ENCODE data around the gene VAX1. TPM values are rescaled to one million over a fixed set of nuclear protein-coding genes. Genes with fewer than 3 reads are reported as not detected.
A peak's percentile ranks its signal among the peaks of the same experiment; 100 is the strongest.

Gene VAX1
- total RNA-seq, 2 experiments from 2014 or later, result not detected

- CTCF ChIA-PET, result interaction anchor here (0.8 to 3.3 kb wide), 22 partner anchors 7 to 486 kb away, joined by 3 to 20 read pairs (median 4); no protein-coding TSS in a partner anchor
These were observed 30.0 kb upstream of the VAX1 start for GRCh38 chr10:117167789-117168674.

GRCh38 chr10:117167346-117167788, 29.3 kb upstream of the VAX1 start:
- Mint-ChIP-seq H3K9me3 (ENCODE audit: low read depth) (no peaks in the 10 kb centered on the region), H3K4me3 (no peak overlapping the region), H3K4me1 (peaks cover 12% of the 10 kb centered on the region), H3K36me3 (no peaks in the 10 kb centered on the region), H3K27ac (no peak overlapping the region), H3K27me3 (peaks cover 92% of the 10 kb centered on the region)
- CTCF ChIA-PET, result interaction anchor here (0.8 to 3.3 kb wide), 19 partner anchors 8 to 486 kb away, joined by 3 to 20 read pairs (median 4); no protein-coding TSS in a partner anchor
- ATAC-seq (no peak), DNase-seq (no peak)

More at GRCh38 chr10:117167789-117168674, 30.0 kb upstream of the VAX1 start:
- H3K27me3 Mint-ChIP-seq, result peaks cover 92% of the 10 kb centered on the region
- ATAC-seq, result peak; percentile 90
- no peaks in the 10 kb centered on the region for H3K9me3 Mint-ChIP-seq (ENCODE audit: low read depth)
- DNase-seq, result peak; percentile 63
- no peak overlapping the region for H3K4me3 Mint-ChIP-seq
- no peak overlapping the region for H3K27ac Mint-ChIP-seq
- H3K4me1 Mint-ChIP-seq, result peaks cover 10% of the 10 kb centered on the region
- H3K36me3 Mint-ChIP-seq, result no peaks in the 10 kb centered on the region

- Mint-ChIP-seq H3K36me3 (peaks cover 2% of the 10 kb centered on the region), H3K4me3 (no peak overlapping the region), H3K27me3 (peaks cover 92% of the 10 kb centered on the region), H3K4me1 (peaks cover 14% of the 10 kb centered on the region), H3K9me3 (ENCODE audit: low read depth) (no peaks in the 10 kb centered on the region), H3K27ac (peak overlapping the region; percentile 19)
- CTCF ChIA-PET, result interaction anchor here (0.7 to 3.3 kb wide), 17 partner anchors 8 to 485 kb away, joined by 3 to 20 read pairs (median 4); no protein-coding TSS in a partner anchor
- DNase-seq (no peak), ATAC-seq (no peak)
These were observed 28.6 kb upstream of the VAX1 start for GRCh38 chr10:117166418-117167345.

- ATAC-seq (no peak), DNase-seq (no peak)
- Mint-ChIP-seq H3K4me1 (peaks cover 14% of the 10 kb centered on the region), H3K4me3 (no peak overlapping the region), H3K27me3 (peaks cover 93% of the 10 kb centered on the region), H3K27ac (no peak overlapping the region), H3K9me3 (ENCODE audit: low read depth) (no peaks in the 10 kb centered on the region), H3K36me3 (peaks cover 2% of the 10 kb centered on the region)
- CTCF ChIA-PET, result interaction anchor here (0.7 to 3.3 kb wide), 5 partner anchors 10 to 378 kb away, joined by 3 to 19 read pairs (median 10); no protein-coding TSS in a partner anchor
These were observed 27.7 kb upstream of the VAX1 start for GRCh38 chr10:117165538-117166417.

GRCh38 chr10:117164592-117165537, 26.8 kb upstream of the VAX1 start:
- Mint-ChIP-seq H3K4me1 (peaks cover 14% of the 10 kb centered on the region), H3K27me3 (peaks cover 93% of the 10 kb centered on the region), H3K9me3 (ENCODE audit: low read depth) (no peaks in the 10 kb centered on the region), H3K36me3 (peaks cover 2% of the 10 kb centered on the region), H3K27ac (no peak overlapping the region), H3K4me3 (no peak overlapping the region)
- CTCF ChIA-PET, result interaction anchor here (2.6 kb wide), 1 partner anchor 11 kb away, joined by 19 read pairs; no protein-coding TSS in a partner anchor
- no peak for ATAC-seq
- DNase-seq, result no peak

GRCh38 chr10:117163954-117164548, 26.0 kb upstream of the VAX1 start:
- Mint-ChIP-seq H3K4me1 (peaks cover 14% of the 10 kb centered on the region), H3K27ac (no peak overlapping the region), H3K27me3 (peaks cover 93% of the 10 kb centered on the region), H3K9me3 (ENCODE audit: low read depth) (no peaks in the 10 kb centered on the region), H3K36me3 (peaks cover 2% of the 10 kb centered on the region), H3K4me3 (no peak overlapping the region)
- CTCF ChIA-PET, result no interaction called here
- DNase-seq (no peak), ATAC-seq (no peak)

- Mint-ChIP-seq H3K27ac (no peak overlapping the region), H3K36me3 (peaks cover 2% of the 10 kb centered on the region), H3K4me3 (no peak overlapping the region), H3K27me3 (peaks cover 93% of the 10 kb centered on the region), H3K4me1 (peaks cover 12% of the 10 kb centered on the region), H3K9me3 (ENCODE audit: low read depth) (no peaks in the 10 kb centered on the region)
- no peak for DNase-seq
- ATAC-seq, result no peak
- CTCF ChIA-PET, result no interaction called here
These were observed 25.2 kb upstream of the VAX1 start for GRCh38 chr10:117163061-117163953.

- CTCF ChIA-PET, result no interaction called here
- Mint-ChIP-seq H3K27ac (peak overlapping the region; percentile 77), H3K4me3 (no peak overlapping the region)
These were observed 24.3 kb upstream of the VAX1 start for GRCh38 chr10:117162093-117163060.

GRCh38 chr10:117161386-117162033, 23.4 kb upstream of the VAX1 start:
- CTCF ChIA-PET, result no interaction called here
- Mint-ChIP-seq H3K36me3 (peaks cover 2% of the 10 kb centered on the region), H3K4me3 (no peak overlapping the region), H3K27ac (no peak overlapping the region), H3K9me3 (ENCODE audit: low read depth) (no peaks in the 10 kb centered on the region), H3K4me1 (peaks cover 11% of the 10 kb centered on the region), H3K27me3 (peaks cover 92% of the 10 kb centered on the region)
- ATAC-seq, result no peak
- DNase-seq, result no peak

More at GRCh38 chr10:117162093-117163060, 24.3 kb upstream of the VAX1 start:
- DNase-seq, result no peak
- Mint-ChIP-seq H3K4me1 (peaks cover 12% of the 10 kb centered on the region), H3K27me3 (peaks cover 93% of the 10 kb centered on the region), H3K9me3 (ENCODE audit: low read depth) (no peaks in the 10 kb centered on the region), H3K36me3 (peaks cover 2% of the 10 kb centered on the region)
- ATAC-seq, result no peak

Measured in activated CD8-positive, alpha-beta memory T cell treated with anti-CD3 and anti-CD28 coated beads, Interleukin-2, amount 10 ng/mL, durations not matched to agents 7 days and 5 days (primary cell).